ENCODE measurements around the gene KPNB1.

Gene KPNB1

GRCh38 chr17:47709594-47709993 is 59.9 kb downstream of the KPNB1 start:
- Histone ChIP-seq H3K36me3 (ENCODE audit: control insufficient read depth, insufficient read depth, low read length) (no peaks in the 10 kb centered on the region), H3K9me3 (ENCODE audit: control insufficient read depth, low read length) (no peaks in the 10 kb centered on the region), H3K27ac (ENCODE audit: insufficient read depth, low read length, poor library complexity, severe bottlenecking) (no peak overlapping the region), H3K4me3 (ENCODE audit: insufficient read depth, low read depth, low read length, poor library complexity, severe bottlenecking) (no peak overlapping the region), H3K4me1 (ENCODE audit: control insufficient read depth, insufficient read depth, low read length, poor library complexity, severe bottlenecking) (peaks cover 35% of the 10 kb centered on the region), H3K27me3 (replicated peaks; ENCODE audit: control insufficient read depth, insufficient read depth, low read length, poor library complexity, severe bottlenecking) (no peaks in the 10 kb centered on the region)
- DNase-seq = no peak

GRCh38 chr17:47711366-47712099 is 61.8 kb downstream of the KPNB1 start:
- Histone ChIP-seq H3K4me3 (ENCODE audit: insufficient read depth, low read depth, low read length, poor library complexity, severe bottlenecking) (no peak overlapping the region), H3K36me3 (ENCODE audit: control insufficient read depth, insufficient read depth, low read length) (no peaks in the 10 kb centered on the region), H3K4me1 (ENCODE audit: control insufficient read depth, insufficient read depth, low read length, poor library complexity, severe bottlenecking) (peaks cover 22% of the 10 kb centered on the region), H3K27me3 (replicated peaks; ENCODE audit: control insufficient read depth, insufficient read depth, low read length, poor library complexity, severe bottlenecking) (no peaks in the 10 kb centered on the region), H3K9me3 (ENCODE audit: control insufficient read depth, low read length) (no peaks in the 10 kb centered on the region), H3K27ac (ENCODE audit: insufficient read depth, low read length, poor library complexity, severe bottlenecking) (no peak overlapping the region)
- DNase-seq = no peak

- Histone ChIP-seq H3K27me3 (replicated peaks; ENCODE audit: control insufficient read depth, insufficient read depth, low read length, poor library complexity, severe bottlenecking) (no peaks in the 10 kb centered on the region), H3K4me1 (ENCODE audit: control insufficient read depth, insufficient read depth, low read length, poor library complexity, severe bottlenecking) (peaks cover 13% of the 10 kb centered on the region), H3K9me3 (ENCODE audit: control insufficient read depth, low read length) (no peaks in the 10 kb centered on the region), H3K27ac (ENCODE audit: insufficient read depth, low read length, poor library complexity, severe bottlenecking) (no peak overlapping the region), H3K4me3 (ENCODE audit: insufficient read depth, low read depth, low read length, poor library complexity, severe bottlenecking) (no peak overlapping the region), H3K36me3 (ENCODE audit: control insufficient read depth, insufficient read depth, low read length) (no peaks in the 10 kb centered on the region)
- no peak for DNase-seq
Measured at GRCh38 chr17:47712330-47713023, 62.8 kb downstream of the KPNB1 start.

DNA sequence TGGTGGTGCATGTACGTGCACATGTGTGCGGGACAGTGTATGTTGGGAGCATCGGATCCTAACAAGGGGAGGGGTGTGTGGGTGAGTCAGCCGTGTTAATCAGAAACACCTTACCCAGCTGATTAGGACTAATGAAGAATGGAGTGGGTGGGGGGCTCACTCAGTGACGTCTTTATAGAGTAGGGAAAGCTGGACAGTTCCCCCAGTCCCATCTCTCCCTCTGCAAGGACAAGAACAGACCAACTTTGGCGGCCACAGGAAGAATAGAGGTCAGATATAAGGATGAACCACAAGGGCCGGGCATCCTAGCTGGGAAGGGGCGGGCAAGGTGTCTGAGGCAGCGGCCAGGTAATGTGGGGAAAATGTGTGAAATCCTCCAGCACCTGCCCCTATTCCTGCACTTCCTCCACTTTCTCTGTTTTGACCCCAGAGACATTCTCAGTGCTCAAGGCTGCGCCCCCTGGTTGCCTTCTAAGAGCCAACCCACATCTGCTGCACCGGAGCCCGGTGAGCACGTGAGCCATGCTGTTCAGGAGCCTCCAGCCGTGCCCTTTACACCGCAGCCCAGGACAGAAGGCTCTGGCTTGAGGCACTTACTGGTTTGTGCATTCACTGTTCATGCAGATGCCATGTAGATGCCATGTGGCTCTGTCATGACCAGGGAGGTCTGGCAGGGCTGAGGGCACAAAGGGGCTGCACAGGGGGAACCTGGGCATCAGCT is 64.4 kb downstream of the KPNB1 start:
- H3K27me3 ChIP-seq (replicated peaks; ENCODE audit: control insufficient read depth, insufficient read depth, low read length, poor library complexity, severe bottlenecking) = no peaks in the 10 kb centered on the region
- H3K9me3 ChIP-seq (ENCODE audit: control insufficient read depth, low read length) = no peaks in the 10 kb centered on the region
- no peak overlapping the region for H3K27ac ChIP-seq (ENCODE audit: insufficient read depth, low read length, poor library complexity, severe bottlenecking)
- H3K36me3 ChIP-seq (ENCODE audit: control insufficient read depth, insufficient read depth, low read length) = no peaks in the 10 kb centered on the region
- no peak overlapping the region for H3K4me3 ChIP-seq (ENCODE audit: insufficient read depth, low read depth, low read length, poor library complexity, severe bottlenecking)
- peaks cover 21% of the 10 kb centered on the region for H3K4me1 ChIP-seq (ENCODE audit: control insufficient read depth, insufficient read depth, low read length, poor library complexity, severe bottlenecking)
- DNase-seq = no peak

DNA sequence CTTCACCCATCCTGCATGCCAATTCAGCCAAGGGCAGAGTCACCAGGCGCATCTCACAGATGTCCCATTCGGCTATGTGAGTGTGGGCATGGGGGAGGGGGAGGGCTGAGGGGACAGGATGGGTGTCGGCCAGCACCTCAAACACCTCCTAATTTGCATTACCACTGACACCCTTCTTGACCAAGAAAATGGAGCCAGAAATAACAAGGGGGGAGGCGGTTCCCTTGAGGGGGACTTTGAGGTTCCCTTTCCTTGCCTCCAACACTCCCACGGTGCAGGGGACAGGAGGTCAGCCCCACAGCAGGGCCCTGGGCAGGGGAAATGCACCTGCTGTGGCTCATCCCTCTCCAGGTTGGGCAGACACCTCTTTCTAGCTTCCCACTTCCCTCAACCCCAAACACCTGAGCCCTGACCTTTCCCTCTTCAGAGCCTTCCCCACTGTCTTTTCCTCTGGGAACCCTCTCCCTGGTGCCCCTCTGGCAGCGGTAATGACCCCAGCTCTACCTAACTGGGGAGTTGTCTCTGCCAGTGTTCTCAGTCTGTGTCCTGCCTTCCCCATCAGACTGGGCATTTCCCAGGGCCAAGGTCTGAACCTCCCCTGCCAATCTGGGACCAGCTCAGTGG is 65.2 kb downstream of the KPNB1 start:
- no peak overlapping the region for H3K4me3 ChIP-seq (ENCODE audit: insufficient read depth, low read depth, low read length, poor library complexity, severe bottlenecking)
- no peaks in the 10 kb centered on the region for H3K36me3 ChIP-seq (ENCODE audit: control insufficient read depth, insufficient read depth, low read length)
- peaks cover 28% of the 10 kb centered on the region for H3K4me1 ChIP-seq (ENCODE audit: control insufficient read depth, insufficient read depth, low read length, poor library complexity, severe bottlenecking)
- H3K9me3 ChIP-seq (ENCODE audit: control insufficient read depth, low read length) = no peaks in the 10 kb centered on the region
- no peak for DNase-seq
- no peak overlapping the region for H3K27ac ChIP-seq (ENCODE audit: insufficient read depth, low read length, poor library complexity, severe bottlenecking)
- no peaks in the 10 kb centered on the region for H3K27me3 ChIP-seq (replicated peaks; ENCODE audit: control insufficient read depth, insufficient read depth, low read length, poor library complexity, severe bottlenecking)

- Histone ChIP-seq H3K36me3 (ENCODE audit: control insufficient read depth, insufficient read depth, low read length) (no peaks in the 10 kb centered on the region), H3K4me3 (ENCODE audit: insufficient read depth, low read depth, low read length, poor library complexity, severe bottlenecking) (no peak overlapping the region), H3K27me3 (replicated peaks; ENCODE audit: control insufficient read depth, insufficient read depth, low read length, poor library complexity, severe bottlenecking) (no peaks in the 10 kb centered on the region), H3K9me3 (ENCODE audit: control insufficient read depth, low read length) (no peaks in the 10 kb centered on the region), H3K4me1 (ENCODE audit: control insufficient read depth, insufficient read depth, low read length, poor library complexity, severe bottlenecking) (peaks cover 37% of the 10 kb centered on the region), H3K27ac (ENCODE audit: insufficient read depth, low read length, poor library complexity, severe bottlenecking) (no peak overlapping the region)
- DNase-seq = no peak
Measured at GRCh38 chr17:47715669-47716325, 66.1 kb downstream of the KPNB1 start.

DNA sequence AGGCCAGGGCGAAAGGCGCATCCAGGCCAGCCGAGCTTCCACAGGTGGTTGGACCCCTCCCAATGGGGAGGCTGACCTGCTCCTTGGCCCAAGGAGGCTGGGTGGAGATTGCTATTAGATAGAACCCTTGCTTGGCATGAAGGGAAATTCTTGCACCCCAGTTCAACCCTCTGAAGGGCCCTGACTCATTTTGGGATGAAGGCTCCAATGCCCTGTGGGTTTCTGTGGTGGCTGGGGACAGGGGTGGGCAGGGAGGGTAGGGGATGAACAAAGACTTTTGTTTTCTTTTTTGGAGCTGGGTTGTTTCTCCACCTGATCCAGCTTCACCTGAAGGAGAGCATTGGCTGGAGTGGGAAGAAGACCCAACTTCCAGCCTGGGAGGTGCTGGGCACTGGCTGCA is 66.7 kb downstream of the KPNB1 start:
- no peak overlapping the region for H3K4me3 ChIP-seq (ENCODE audit: insufficient read depth, low read depth, low read length, poor library complexity, severe bottlenecking)
- DNase-seq = no peak
- H3K9me3 ChIP-seq (ENCODE audit: control insufficient read depth, low read length) = no peaks in the 10 kb centered on the region
- H3K27me3 ChIP-seq (replicated peaks; ENCODE audit: control insufficient read depth, insufficient read depth, low read length, poor library complexity, severe bottlenecking) = no peaks in the 10 kb centered on the region
- no peaks in the 10 kb centered on the region for H3K36me3 ChIP-seq (ENCODE audit: control insufficient read depth, insufficient read depth, low read length)
- H3K4me1 ChIP-seq (ENCODE audit: control insufficient read depth, insufficient read depth, low read length, poor library complexity, severe bottlenecking) = peaks cover 43% of the 10 kb centered on the region
- H3K27ac ChIP-seq (ENCODE audit: insufficient read depth, low read length, poor library complexity, severe bottlenecking) = no peak overlapping the region

DNA sequence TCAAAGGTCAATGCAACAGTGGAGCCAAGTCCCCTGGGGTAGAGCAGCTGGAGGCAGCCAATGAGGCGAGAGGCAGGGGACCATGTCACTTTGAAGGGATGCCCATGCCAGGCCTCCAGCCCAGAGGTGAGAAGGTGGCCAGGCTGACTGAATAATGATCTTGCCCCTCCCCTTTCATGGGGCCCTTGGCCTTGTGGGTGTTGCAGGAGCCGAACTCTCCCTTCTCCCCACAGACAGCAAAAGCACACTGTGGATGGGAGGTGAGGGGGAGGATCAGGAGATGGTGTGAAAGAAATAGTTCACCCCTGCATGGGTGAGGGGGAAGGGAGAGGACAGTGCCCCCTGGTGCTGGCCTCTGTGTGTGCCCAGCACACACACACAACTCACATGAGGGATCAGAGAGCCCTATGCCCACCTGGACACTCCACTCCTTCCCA is 67.6 kb downstream of the KPNB1 start:
- no peak for DNase-seq
- Histone ChIP-seq H3K27ac (ENCODE audit: insufficient read depth, low read length, poor library complexity, severe bottlenecking) (no peak overlapping the region), H3K4me3 (ENCODE audit: insufficient read depth, low read depth, low read length, poor library complexity, severe bottlenecking) (no peak overlapping the region), H3K4me1 (ENCODE audit: control insufficient read depth, insufficient read depth, low read length, poor library complexity, severe bottlenecking) (peaks cover 51% of the 10 kb centered on the region), H3K9me3 (ENCODE audit: control insufficient read depth, low read length) (no peaks in the 10 kb centered on the region), H3K36me3 (ENCODE audit: control insufficient read depth, insufficient read depth, low read length) (no peaks in the 10 kb centered on the region), H3K27me3 (replicated peaks; ENCODE audit: control insufficient read depth, insufficient read depth, low read length, poor library complexity, severe bottlenecking) (no peaks in the 10 kb centered on the region)

DNA sequence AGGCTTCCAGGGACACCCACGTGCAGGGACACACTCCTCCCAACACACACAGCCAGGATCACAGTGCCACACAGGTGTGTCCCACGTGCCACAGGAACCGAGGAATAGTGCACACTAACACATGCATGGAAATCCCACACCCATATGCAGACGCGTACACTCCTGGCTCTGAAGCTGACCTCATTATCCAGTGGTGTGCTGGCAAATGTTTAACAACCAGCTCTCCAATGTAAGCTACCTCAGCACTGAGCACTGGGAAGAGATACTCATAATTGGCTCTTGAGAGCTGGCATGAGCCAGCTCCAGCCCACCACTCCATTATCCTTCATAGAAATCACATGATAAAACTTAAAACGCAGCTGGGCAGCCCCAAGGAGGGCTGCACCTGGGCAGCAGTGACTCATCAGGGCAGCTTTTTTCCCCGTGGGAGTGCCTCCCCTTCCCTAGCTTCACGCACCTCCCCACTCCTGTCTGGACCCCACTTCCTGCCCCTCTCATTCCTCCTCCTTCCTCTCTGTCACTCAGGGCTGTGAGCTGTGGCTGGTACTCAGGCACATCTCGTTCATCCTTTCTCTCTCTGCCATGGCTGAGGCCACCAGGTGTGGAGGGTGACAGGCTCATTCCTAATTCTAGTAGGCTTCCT is 68.4 kb downstream of the KPNB1 start:
- DNase-seq = no peak
- no peak overlapping the region for H3K27ac ChIP-seq (ENCODE audit: insufficient read depth, low read length, poor library complexity, severe bottlenecking)
- no peaks in the 10 kb centered on the region for H3K9me3 ChIP-seq (ENCODE audit: control insufficient read depth, low read length)
- H3K4me3 ChIP-seq (ENCODE audit: insufficient read depth, low read depth, low read length, poor library complexity, severe bottlenecking) = no peak overlapping the region
- H3K36me3 ChIP-seq (ENCODE audit: control insufficient read depth, insufficient read depth, low read length) = no peaks in the 10 kb centered on the region
- H3K27me3 ChIP-seq (replicated peaks; ENCODE audit: control insufficient read depth, insufficient read depth, low read length, poor library complexity, severe bottlenecking) = no peaks in the 10 kb centered on the region
- peaks cover 51% of the 10 kb centered on the region for H3K4me1 ChIP-seq (ENCODE audit: control insufficient read depth, insufficient read depth, low read length, poor library complexity, severe bottlenecking)

Measured in effector memory CD4-positive, alpha-beta T cell (primary cell).